Raji (cell line): ENCODE results near the gene VGLL4.

Experiments
- POLR2A ChIP-seq: IDR thresholded peaks from 2 replicates; pipeline ENCODE4 v1.6.1; 2011; ENCODE audit warnings: low read depth, low read length, control low read depth; ENCODE audit not compliant: insufficient read depth

VGLL4 gene

GRCh38 chr3:11655196-11655928 lies 11.6 kb upstream of the VGLL4 start:
- TF ChIP-seq POLR2A, result no peak

DNA sequence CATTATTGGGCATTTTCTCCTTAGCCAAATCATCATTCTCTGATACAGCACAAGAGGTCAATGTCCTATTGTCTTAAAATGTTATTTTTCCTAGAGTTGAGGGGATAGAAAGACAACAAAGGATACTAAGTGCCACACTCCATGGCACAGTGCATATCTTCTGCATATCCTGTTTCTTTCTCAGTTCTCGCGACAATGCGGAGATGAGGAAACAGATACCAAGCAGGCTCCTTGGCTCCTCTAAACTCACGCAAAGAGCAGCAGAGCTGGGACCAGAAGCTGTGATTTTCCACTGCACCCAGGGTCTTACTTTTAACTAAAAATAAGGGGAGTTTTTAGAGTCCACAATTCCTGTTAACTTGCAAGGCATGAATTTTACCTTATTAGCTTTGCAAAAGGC lies 10.5 kb upstream of the VGLL4 start:
- no peak for TF ChIP-seq POLR2A

DNA sequence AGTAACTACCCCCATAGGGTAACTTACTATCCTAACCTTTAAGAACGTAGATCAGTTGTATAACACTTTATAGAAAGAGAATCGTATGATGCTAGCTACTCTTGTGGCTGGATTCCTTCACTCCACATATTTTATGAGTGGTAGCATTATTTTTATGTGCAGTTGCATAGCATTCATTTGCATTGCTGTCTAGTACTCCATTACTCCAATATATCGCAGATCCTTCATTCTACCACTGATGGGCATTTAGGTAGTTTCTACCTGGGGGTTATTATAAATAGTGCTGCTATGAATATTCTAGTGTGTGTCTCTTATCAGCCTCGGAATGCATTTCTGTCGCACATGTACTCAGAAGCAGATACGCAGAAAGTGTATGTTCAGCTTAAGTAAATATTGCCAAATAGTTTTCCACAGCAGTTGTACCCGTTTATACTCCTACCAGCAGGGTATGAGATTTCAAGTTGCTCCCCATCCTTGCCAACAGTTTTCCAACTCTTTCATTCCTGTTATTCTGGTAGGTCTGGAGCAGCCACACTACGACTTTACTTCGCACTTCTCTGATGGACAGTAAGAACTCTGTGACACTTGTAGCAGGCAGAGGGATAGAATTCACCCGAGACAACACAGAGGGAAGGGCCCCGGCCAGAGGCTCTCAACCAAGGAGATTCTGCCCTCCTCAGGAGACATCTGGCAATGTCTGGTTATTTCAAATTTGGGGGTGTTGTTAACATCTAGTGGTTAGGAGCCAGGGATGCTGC lies 9.8 kb upstream of the VGLL4 start:
- TF ChIP-seq POLR2A, result no peak

- TF ChIP-seq POLR2A, result no peak
These were observed 8.2 kb upstream of the VGLL4 start for GRCh38 chr3:11651900-11652299.

DNA sequence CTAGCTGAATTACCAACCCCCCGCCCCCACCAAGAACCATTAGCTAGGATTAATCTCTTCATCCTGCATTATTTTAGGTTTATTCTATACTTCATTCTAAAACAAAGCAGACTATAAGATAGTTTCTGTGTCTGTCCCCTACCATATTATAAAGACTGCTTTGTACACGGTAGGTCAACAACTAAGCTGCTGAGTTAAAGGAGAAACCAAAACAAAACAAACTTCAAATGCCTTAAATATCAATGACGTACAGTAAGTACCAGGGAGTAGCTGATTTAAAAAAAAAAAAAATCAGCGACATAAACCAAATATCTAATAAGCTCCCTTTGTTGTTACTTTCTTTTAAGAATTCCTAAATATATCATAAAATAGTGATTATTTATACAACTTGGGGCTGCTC lies 7.8 kb upstream of the VGLL4 start:
- TF ChIP-seq POLR2A, result no peak

- no peak for TF ChIP-seq POLR2A
These were observed 6.7 kb upstream of the VGLL4 start for GRCh38 chr3:11650391-11650790.

GRCh38 chr3:11648735-11649134 lies 5.0 kb upstream of the VGLL4 start:
- no peak for TF ChIP-seq POLR2A

DNA sequence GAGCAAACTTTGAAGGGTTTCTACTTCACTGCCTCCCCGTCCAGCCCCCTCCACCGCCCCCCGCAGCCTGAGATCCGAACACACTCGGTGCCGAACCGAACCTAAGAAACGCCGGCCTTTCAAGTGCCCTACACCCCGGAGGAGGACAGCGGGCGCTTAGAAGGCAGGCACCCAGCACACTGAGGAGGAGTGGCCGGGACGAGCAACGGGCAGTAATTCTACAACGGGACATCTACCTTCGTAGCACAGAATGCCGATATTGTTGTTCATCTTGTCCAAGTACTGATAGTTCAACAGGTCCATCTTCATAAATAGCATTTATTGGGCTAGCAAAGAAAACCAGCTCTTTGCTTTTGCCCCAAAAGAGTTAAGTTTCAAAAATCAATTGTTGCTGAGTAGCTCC lies 513 bp downstream of the VGLL4 start:
- TF ChIP-seq POLR2A, result no peak

DNA sequence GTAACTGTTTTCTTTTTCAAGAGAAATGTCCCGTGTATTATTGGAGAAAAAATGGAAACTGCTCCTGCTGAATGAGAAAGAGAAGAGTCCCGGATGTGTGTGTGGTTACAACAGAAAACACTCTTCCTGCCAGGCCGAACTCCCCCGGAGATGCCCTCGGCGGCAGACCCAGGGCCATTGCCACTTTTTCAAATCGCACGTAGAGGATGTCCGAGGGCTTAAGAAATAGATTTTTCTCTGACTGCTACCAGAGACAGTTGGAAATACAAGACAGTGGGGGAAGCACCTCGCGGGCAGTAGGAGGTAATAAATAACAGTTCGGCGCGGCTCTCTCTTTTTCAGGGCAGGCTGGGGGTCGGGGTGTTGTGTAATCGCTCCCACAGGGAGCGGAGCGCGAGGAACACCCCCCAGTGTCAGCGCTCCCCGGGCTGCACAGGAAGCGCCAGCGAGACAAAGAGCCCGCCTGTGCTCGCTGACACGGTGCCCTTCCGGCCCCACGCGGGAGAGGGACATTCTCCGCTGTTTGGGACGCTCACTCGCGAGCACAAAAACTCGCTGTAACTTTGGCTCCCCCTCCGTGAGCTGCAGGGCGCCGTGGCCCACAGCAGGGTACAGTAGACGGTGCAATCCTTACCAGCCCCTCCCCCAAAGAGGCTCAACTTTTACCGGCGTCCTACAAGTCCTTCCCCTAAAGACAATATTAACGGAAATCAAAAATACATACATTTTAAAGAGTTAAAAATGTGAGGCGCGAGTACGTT lies 1.1 kb downstream of the VGLL4 start:
- peak; percentile 63 for TF ChIP-seq POLR2A

GRCh38 chr3:11641683-11642430 lies 1.9 kb downstream of the VGLL4 start:
- no peak for TF ChIP-seq POLR2A

- no peak for TF ChIP-seq POLR2A
These were observed 2.4 kb downstream of the VGLL4 start for GRCh38 chr3:11641316-11641682.

DNA sequence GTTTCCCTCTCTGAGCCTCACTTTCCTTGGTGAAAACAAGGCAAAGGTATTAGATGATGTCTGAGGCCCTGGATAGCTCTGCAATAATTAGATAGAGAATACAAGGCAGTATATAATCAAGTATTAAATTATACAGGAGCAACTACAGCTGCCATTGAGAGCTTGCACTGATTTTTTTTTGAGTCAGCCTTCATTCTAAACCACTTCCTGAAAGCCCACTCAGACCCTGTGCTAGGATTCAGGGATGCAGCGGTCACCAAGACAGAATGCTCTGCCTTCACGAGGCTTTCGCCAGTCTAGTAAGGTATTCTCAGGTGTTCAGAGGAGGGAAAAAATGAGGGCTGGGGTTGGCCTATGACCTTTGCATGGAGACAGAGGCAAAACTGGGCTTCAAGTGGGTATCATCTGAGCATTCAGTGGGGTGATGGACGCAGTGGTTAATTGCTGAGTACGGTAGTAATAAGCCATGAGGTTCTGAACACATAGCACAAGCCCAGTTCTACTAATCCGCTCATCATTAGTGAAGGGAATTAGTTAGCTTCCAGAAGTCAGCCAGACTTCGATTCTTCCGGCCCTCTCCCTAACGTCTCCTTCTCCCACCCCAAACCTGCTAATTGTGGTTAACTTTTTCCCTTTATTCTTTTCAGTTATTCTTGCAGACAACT lies 3.6 kb downstream of the VGLL4 start:
- no peak for TF ChIP-seq POLR2A

DNA sequence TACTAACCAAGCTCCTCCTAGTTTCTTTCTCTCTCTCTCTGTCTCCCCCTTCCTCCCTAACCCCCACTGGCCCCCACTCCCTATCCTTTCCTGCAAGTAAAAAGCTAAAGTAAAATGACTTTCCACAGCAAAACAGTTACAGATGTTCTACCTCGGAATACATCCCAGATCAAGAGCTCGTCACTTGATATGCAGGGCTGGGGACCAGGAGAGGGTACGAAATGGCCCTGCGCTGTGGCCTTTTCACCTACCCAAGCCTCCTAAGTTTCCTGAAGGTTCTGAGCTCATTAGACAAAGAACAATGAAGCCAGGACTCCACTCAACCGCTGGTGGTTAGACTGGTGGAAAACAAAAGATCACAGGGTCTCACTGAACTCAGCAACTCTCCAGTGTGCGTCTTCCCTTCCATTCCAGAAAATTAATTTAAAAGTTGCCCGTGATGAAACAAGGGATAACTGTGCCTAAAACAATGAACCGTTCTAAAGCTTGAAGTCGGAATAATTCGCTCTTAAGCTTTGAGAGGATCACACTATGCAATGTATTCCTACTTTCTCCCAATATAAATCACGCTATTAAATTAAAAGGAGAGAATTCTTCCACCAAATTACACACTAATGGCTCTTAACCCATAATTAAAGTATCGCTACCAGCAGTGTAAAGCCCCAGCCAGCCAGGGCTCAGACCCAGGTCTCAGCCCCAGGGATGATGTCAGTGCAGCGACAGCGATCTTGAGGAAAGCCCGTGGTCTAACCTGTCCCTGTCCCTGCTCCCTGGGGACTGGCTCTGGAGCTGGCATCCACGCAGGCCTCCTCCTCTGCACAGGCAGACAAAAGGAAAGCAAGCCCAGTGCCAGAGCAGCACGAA lies 5.0 kb downstream of the VGLL4 start:
- no peak for TF ChIP-seq POLR2A

DNA sequence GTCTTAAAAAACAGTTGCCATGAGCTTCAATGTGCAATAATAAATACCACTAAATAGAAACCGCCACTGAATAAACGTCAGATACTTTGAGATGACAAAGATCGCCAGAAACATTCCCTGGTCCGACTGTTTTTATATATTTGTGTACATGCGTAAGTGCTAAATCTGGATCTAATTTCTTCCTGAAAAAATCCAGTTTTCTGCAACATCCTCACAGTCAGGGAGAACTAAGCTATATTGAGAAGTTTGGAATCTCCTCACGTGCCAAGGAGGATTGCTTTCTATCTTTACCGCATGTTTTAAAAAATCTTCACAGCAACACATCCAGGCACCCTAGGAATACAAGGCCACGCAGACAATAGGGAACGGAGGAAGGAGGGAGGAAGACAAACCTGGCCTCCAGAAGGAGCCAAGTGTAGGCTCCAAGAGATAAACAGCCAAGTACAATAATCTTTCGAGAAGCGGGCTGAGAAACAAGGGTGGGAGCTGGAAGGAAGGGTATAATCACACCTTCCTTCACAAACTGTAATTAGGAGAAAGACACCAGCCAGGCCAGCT lies 5.7 kb downstream of the VGLL4 start:
- TF ChIP-seq POLR2A, result no peak

DNA sequence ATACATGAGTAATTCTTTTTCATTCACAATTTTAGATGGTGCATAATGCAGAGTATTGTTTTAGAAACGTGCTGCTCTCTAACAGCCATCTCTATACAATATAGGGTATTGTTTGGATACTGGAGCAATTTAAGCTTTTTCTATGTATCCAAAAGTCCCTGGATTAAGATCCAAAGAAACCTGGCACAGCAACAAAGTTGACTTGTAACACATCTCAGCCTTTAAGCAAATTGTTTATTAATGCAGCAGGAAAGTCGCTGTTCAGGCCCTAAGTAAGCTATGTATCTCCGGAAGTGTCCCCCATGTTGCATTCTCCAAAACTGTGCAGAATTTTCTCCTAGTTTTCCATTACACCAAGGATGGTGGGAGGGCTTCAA lies 7.3 kb downstream of the VGLL4 start:
- no peak for TF ChIP-seq POLR2A
